Activated T-helper 1 cell treated with anti-CD3 and anti-CD28 coated beads, Interleukin-2, amount 50 U/mL, for 16 hours (primary cell): ENCODE data around the gene HUS1.
"Not testable (repeated sequence)": the region's sequence is repeated elsewhere in the genome, so short reads cannot be mapped to it uniquely, and the experiment has no call there.

Experiments used
- DNase-seq, 2 donors: peaks; one replicate each; pipeline ENCODE4 v3.0.0-alpha.2; 2020; ENCODE audit warnings: low read depth in 1 of 2, low spot score in 1 of 2

The HUS1 gene

DNA sequence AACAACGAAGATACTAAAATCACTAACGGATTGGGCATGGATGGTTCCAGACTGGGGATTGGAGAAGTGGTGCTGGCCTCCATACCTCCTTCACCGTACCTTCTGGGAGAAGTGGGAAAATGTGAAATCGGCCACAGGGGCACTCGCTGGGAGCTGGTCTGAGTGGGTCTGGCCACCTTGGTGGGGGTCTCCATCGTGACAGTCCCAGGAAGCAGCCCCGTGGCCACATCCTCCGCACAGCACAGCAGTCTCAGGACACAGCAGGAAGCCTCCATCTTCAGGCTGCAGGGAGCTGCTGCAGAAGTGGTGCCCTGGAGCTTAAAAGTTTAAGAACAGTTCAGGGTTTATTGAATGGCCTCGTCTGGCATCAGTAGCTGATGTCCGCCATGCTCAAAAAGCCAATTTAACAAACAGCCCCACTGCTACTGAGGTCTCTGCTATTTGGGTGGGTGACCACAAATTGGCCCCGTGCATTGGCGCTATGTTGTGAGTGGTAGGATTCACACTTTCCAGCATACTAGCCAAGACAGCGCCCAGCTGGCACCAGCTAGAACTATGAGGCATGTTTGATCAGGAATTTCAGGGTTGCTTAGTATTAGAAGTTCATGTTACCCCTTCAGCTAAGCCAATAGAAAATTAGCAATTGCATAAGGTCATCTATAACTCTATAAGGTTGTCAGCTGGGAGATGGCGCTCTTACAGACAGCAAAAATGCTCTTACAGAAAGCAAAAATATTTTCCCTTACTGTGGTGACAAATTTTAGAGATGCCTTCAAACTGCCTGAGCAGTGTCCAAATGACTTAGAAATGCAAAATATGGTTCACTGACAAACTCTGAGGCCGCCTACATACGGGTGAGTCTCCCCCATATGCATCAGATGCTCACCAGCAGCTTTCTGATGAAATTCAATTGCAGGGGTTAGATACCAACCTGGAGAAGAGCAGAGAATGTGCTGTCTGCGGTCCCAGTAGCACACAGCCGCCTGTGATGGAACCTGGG lies 48.1 kb downstream of the HUS1 start:
- DNase-seq, result no peak

DNA sequence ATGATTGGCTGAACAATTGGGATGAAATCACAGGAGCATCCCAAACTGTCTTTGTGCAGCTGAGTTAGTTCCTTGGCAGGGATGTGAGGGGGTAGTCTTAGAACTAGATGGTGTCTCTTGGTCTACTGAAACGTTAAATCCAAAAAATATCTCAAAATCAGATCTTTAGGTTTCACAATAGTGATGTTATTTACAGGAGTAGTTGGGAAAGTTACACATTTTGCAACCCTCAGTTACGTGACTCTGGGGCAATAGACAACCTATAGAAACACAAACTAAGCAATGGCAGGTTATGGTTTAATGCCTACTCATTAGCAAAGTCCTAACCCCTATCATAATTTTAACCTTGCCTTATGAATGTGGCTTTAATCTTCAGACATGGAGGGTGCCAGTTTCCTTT lies 55.1 kb downstream of the HUS1 start:
- DNase-seq, result no peak

DNA sequence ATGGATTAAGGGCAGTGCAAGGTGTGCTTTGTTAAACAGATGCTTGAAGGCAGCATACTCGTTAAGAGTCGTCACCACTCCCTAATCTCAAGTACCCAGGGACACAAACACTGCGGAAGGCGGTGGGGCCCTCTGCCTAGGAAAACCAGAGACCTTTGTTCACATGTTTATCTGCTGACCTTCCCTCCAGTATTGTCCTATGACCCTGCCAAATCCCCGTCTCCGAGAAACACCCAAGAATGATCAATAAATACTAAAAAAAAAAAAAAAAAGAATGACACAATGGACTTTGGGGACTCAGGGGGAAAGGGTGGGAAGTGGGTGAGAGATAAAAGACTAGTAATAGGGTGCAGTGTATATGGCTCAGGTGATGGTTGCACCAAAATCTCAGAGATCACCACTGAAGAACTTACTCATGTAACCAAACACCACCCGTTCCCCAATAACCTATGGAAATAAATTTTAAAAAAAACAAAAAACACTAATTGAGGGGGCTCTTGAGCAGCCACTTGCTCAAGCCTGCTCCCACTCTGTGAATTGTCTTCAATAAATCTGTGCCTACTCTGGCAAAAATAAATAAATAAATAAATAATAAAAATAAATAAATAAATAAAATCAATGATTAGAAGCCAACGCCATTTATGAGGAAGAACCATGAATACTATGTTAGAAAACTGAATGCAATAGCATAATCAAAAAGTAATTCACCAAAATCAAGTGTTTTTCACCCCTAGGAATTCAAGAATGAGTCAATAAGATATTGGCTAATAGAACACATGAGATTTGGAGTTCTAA lies 56.1 kb downstream of the HUS1 start:
- DNase-seq, result not testable (repeated sequence)

DNA sequence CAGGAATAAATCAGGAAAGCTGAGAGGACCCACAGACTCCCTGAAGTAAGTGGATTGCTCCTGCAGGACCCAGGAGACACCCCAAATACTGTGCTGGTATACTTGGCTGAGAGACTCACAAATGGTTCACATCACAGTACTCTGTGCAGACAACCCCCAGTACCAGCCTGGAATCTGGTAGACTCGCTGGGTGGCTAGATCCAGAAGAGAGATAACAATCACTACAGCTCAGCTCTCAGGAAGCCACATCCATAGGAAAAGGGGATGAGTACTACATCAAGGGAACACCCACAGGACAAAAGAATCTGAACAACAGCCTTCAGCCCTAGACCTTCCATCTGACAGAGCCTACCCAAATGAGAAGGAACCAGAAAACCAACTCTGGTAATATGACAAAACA lies 62.9 kb downstream of the HUS1 start:
- not testable (repeated sequence) for DNase-seq

DNA sequence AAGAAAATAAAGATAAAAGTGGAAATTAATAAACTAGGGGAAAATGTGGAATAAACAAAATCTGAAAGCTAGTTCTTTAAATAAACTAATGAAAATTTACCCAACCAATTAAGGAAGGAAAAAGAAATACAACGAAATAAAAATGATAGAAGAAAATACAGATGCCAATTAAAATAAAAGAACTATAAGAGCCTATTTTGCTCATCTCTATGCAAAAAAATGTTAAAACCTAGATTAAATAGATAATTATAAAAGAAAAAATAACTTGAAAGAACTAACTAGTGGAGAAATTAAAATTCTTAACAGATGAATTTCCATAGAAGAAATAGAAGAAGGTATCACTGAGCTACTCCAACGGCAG lies 63.8 kb downstream of the HUS1 start:
- no peak for DNase-seq

DNA sequence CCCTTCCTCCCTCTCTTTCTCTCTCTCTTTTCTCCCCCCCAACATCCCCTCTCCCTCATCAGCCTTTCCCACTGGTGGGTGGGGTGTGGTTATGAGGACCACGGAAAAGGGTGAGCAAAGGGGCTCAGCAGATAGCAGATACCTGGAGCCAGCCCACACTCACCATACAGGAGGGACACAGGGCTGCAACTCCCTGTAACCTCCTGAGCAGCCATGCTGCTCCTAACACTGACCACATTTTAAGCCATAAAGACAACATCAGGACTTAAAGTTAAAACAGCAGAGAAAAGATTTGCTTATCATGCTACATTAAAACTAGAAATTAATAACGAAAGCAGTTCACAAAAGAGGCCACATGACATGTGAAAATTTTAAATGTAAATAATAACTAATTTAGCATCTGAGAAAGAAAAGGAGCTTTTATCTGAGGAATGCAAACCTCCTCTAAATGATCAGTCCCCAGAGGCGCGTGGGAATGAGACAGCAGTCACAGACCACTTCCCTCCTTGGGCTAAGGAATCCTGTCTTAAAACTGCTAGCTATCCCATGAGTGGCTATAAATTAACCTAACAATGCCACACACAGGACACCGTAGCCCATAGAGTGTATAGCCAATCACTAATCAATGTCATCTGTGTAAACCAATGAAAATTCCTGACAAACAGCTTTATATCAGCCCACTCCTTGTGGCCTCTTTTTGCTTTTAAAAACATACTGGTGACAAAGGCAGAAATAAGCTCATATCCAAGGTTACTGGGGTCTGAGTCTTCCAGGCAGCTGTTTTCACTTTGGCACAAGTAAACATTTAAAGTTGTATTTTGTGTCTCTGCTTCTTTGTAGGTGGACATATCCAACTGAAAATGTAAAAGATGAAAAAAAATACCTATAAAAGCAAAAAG lies 64.4 kb downstream of the HUS1 start:
- DNase-seq, result no peak
